ENCODE measurements around the gene CELF5. TPM values are rescaled to one million over a fixed set of nuclear protein-coding genes. Genes with fewer than 3 reads are reported as not detected.

The CELF5 gene
- total and polyA plus RNA-seq, 10 of the 15 experiments (the other 5 are each of a cell fraction or from before 2014, with no cell fraction given), result 0.01 to 0.04 TPM; not detected in 8

DNA sequence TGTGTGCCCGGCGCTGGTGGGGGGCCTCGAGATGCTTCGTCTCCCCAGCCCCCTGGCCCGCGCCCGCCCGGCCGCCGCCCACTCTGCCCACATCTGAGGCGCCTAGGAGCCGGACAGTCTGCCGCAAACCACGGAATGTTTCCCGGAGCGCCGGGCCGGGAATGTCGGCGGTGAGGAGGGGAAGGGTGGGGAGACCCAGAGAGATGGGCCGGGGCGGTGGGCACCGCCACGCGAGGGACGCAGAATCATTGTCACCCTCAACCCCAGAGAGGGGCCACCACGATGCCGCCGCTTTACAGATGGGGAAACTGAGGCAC, 95.9 kb downstream of the CELF5 start (continued):
- TF ChIP-seq, protein P1, sequence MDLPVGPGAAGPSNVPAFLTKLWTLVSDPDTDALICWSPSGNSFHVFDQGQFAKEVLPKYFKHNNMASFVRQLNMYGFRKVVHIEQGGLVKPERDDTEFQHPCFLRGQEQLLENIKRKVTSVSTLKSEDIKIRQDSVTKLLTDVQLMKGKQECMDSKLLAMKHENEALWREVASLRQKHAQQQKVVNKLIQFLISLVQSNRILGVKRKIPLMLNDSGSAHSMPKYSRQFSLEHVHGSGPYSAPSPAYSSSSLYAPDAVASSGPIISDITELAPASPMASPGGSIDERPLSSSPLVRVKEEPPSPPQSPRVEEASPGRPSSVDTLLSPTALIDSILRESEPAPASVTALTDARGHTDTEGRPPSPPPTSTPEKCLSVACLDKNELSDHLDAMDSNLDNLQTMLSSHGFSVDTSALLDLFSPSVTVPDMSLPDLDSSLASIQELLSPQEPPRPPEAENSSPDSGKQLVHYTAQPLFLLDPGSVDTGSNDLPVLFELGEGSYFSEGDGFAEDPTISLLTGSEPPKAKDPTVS (IDR thresholded peaks at IDR 0.05; ENCODE audit: low read depth, low read length), result no peak
- TF ChIP-seq TAF1 (IDR thresholded peaks at IDR 0.05; ENCODE audit: borderline replicate concordance, low read depth, low read length) (no peak), PAX5 (IDR thresholded peaks at IDR 0.05; ENCODE audit: borderline replicate concordance, low read depth, low read length) (no peak), YY1 (IDR thresholded peaks at IDR 0.05; ENCODE audit: low read depth, low read length) (no peak), BHLHE40 (IDR thresholded peaks at IDR 0.05; ENCODE audit: borderline replicate concordance in 1 of 2, low read depth in 2 of 2, low read length in 1 of 2) (no peak), PAX8 (IDR thresholded peaks at IDR 0.05) (no peak), ZNF592 (IDR thresholded peaks at IDR 0.05) (no peak)
- TF ChIP-seq, protein P2, sequence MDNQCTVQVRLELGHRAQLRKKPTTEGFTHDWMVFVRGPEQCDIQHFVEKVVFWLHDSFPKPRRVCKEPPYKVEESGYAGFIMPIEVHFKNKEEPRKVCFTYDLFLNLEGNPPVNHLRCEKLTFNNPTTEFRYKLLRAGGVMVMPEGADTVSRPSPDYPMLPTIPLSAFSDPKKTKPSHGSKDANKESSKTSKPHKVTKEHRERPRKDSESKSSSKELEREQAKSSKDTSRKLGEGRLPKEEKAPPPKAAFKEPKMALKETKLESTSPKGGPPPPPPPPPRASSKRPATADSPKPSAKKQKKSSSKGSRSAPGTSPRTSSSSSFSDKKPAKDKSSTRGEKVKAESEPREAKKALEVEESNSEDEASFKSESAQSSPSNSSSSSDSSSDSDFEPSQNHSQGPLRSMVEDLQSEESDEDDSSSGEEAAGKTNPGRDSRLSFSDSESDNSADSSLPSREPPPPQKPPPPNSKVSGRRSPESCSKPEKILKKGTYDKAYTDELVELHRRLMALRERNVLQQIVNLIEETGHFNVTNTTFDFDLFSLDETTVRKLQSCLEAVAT (IDR thresholded peaks at IDR 0.05), result no peak
- TF ChIP-seq, protein P3, sequence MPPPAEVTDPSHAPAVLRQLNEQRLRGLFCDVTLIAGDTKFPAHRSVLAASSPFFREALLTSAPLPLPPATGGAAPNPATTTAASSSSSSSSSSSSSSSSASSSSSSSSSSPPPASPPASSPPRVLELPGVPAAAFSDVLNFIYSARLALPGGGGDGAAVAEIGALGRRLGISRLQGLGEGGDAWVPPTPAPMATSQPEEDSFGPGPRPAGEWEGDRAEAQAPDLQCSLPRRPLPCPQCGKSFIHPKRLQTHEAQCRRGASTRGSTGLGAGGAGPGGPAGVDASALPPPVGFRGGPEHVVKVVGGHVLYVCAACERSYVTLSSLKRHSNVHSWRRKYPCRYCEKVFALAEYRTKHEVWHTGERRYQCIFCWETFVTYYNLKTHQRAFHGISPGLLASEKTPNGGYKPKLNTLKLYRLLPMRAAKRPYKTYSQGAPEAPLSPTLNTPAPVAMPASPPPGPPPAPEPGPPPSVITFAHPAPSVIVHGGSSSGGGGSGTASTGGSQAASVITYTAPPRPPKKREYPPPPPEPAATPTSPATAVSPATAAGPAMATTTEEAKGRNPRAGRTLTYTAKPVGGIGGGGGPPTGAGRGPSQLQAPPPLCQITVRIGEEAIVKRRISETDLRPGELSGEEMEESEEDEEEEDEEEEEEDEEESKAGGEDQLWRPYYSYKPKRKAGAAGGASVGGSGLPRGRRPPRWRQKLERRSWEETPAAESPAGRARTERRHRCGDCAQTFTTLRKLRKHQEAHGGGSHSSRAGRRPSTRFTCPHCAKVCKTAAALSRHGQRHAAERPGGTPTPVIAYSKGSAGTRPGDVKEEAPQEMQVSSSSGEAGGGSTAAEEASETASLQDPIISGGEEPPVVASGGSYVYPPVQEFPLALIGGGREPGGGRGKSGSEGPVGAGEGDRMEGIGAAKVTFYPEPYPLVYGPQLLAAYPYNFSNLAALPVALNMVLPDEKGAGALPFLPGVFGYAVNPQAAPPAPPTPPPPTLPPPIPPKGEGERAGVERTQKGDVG (CRISPR knock-in tag; IDR thresholded peaks at IDR 0.05), result no peak
